HG02588 (cell line): ENCODE results near the gene PDXDC1.
"Not testable (repeated sequence)": the region's sequence is repeated elsewhere in the genome, so short reads cannot be mapped to it uniquely, and the experiment has no call there.

Experiments
- ATAC-seq: cut with Tn5 transposase; IDR thresholded peaks from one replicate; pipeline ENCODE4 v1.9.1; 2021; ENCODE audit warnings: mild to moderate bottlenecking, moderate library complexity; ENCODE audit not compliant: unreplicated experiment

Gene PDXDC1

GRCh38 chr16:15015671-15016070, 40.8 kb downstream of the PDXDC1 start:
- ATAC-seq = not testable (repeated sequence)

- ATAC-seq = not testable (repeated sequence)
Observed at GRCh38 chr16:15016354-15016753, 41.5 kb downstream of the PDXDC1 start.

DNA sequence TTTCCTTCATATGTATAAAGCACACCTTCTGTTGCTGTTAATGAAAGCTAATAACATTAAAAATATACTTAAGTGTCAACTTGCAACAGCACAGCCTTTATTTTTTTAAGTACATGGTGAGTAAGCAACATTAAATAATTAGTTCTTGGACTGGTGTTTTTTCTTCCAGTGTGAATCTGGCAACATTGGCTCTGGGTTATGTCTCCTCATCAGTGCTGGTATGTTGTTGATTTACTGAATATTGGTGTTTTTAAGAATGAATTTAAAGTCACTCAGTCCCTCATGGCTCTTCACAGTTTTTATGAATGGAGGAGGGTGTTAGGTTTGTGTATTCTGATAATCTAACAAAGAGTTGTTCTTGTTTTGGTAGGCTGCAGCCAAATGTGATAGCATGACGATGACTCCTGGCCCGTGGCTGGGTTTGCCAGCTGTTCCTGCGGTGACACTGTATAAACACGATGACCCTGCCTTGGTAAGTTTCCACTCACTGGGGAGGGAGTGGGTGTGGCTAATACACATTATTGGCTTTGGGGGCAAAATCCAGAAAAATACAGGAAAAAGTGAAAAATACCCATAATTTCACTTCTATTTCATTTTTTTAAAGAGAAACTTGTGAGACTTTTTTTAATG, 42.2 kb downstream of the PDXDC1 start:
- ATAC-seq = not testable (repeated sequence)

- ATAC-seq = not testable (repeated sequence)
Observed at GRCh38 chr16:15021429-15021828, 46.6 kb downstream of the PDXDC1 start.

GRCh38 chr16:15022194-15022593, 47.4 kb downstream of the PDXDC1 start:
- not testable (repeated sequence) for ATAC-seq

DNA sequence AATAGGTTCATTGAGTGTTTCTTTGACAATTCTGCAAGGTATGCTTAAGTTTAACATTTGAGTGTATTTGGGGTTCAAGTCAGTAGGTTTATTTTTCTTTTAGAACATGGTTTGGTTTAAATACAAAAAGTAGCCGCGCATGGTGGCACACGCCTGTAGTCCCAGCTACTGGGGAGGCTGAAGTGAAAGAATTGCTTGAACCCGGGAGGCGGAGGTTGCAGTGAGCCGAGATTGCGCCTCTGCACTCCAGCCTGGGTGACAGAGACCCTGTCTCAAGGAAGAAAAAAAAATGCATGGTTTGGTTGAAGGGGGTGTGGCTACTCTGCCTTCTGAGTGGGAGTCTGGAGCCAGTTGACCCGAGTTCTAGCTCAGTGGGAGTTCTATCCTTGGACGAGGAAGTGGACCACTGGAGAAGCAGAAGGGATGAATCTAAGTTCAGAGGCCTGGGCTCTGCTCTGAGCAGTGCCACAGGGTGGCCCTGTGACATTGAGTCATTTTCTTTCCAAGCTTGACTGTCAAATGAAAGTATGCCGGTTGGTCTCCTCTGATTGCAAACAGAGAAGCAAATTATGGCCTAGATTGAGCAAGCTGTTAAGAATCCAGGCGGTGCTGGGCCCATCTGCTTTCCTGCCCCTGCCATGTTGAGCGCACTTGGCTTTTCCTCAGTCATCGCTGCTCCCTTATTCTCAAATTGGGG, 48.7 kb downstream of the PDXDC1 start:
- ATAC-seq = not testable (repeated sequence)

- ATAC-seq = not testable (repeated sequence)
Observed at GRCh38 chr16:15024858-15025199, 50.0 kb downstream of the PDXDC1 start.

DNA sequence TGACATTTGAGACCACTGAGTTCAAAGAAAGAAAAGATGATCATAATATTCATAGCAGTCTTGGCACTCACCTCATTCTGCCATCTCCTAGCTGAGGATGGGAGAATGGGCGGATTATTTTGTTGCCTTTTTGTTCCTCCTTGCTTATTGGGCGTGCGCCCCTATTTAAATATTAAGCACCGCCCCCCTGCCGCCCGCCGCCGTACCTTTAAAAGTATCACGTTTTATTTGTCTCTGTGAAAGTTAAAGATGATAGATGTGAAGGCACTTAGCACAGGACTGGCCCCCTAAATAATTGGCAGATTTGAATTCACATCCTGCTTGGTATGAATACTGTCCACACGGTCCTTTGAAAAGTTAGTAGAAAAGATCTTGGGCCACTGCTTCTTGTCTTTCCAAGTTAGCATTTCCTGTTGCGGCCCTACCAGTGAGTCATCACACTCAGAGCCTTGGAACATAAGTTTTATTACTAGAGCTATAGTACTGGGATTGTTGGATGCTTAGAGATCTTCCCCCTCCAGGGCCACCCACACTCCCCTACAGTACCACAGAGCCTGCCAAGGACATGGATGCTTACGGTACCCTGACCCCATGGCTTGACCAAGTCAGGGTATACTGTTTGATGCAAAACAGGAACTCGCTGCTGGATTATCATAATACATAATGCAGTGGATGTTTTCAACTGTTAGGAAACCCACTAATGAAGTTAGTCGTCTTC, 50.6 kb downstream of the PDXDC1 start:
- not testable (repeated sequence) for ATAC-seq

DNA sequence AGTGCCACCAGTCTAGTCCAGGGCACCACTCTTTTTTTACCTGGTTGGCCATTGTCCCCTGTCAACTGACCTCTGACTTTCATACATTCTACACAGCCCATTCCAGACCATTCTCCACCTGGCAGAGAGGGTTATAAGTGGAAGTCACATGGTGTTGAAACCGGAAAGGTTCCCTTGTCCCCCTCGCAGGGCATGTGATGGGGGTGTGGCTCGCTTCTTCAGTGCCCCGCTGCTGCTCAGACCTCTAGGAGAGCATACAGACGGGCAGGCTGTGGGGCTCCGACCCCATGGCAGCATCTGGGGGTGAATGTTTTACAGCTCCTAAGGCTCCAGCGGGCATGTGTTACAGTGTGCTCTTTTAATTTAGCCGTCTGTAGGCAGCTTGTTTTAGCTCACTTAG, 52.2 kb downstream of the PDXDC1 start:
- ATAC-seq = not testable (repeated sequence)

DNA sequence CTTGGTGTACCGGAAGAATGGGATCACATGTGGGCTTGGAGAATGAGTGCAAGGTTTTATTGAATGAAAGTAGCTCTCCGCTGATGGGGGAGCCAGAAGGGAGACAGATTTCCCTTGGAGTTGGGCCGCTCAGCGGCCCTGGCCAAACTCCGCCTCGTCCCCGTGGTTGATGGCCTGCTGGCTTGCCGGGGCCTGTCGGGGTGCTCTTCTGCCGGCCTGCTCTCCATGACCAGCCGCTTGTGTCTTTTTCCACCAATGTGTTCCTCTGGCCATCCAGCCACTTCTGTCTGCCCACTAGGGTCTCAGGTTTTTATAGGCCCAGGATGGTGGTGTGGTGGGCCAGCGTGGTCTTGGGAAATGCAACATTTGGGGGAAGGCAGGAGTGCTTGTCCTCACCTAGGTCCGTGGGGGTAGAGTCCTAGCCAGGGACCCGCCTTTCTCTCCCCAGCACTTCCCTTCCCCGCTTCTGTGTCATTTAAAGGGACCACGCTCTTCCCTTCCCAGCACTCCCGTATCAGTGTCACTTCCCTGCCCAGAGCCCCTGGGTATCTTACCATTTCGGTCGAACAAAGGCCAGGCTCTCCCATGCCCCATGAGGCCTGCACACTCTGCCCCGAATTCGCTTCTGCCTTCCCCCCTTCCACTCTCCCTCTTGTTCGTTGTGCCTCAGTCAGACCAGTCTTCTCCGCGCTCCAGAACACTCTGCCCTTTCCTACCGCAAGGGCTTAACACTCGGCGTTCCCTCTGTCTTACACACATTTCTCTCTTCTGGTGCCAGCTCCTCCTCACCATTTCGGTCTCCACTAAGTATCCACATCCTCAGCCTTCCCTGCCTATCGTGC, 52.9 kb downstream of the PDXDC1 start:
- not testable (repeated sequence) for ATAC-seq

DNA sequence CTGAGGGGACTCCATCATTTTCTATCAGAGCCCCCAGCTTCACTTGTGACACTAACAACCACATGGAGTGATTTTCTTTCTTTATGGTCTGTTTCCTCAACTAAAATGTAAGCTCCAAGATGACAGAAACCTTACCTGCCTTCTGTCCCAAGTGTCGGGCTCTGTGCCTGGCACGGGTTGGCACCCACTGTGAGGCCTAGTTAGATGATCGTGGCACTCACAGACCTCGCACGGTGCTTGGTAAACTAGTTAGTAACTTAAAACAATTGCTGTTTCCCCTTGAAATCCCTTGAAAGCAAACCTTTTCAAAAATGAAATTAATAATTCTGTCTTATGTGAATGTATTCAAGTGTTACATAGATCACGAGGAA, 53.5 kb downstream of the PDXDC1 start:
- ATAC-seq = not testable (repeated sequence)

- ATAC-seq = not testable (repeated sequence)
Observed at GRCh38 chr16:15028801-15029698, 54.2 kb downstream of the PDXDC1 start.

GRCh38 chr16:15029749-15030148, 54.9 kb downstream of the PDXDC1 start:
- ATAC-seq = not testable (repeated sequence)

GRCh38 chr16:15031179-15031578, 56.4 kb downstream of the PDXDC1 start:
- ATAC-seq = no peak

GRCh38 chr16:15031586-15031985, 56.8 kb downstream of the PDXDC1 start:
- ATAC-seq = no peak

GRCh38 chr16:15032547-15033308, 57.9 kb downstream of the PDXDC1 start:
- no peak for ATAC-seq

DNA sequence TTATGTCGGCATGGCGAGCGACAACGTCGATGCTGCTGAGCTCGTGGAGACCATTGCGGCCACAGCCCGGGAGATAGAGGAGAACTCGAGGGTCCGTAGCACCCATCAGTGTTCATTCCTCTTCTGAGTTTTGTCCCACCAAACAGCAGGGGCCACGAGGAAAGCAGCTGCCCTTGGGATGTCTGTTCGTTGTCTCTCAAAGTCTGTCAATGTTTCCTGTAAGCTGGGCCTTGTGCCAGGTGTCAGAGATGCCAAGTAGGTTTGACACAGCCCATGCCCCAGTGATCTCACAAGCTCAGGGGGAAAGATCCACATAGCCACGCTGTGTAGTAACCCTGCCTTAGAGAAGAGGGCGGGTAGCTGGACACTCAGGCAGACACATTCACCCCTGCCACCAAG, 58.5 kb downstream of the PDXDC1 start:
- ATAC-seq = no peak

GRCh38 chr16:15034266-15035162, 59.7 kb downstream of the PDXDC1 start:
- ATAC-seq = no peak
